NT2/D1 (cell line): ENCODE measurements around the gene UNC13C.

Source experiments
- DNase-seq: peaks from one replicate; pipeline ENCODE4 v3.0.0-alpha.2; 2011; ENCODE audit warnings: low read depth, low spot score
- H3K27me3 ChIP-seq: 2 replicates; pipeline ENCODE4 v1.6.0; 2011; ENCODE audit warnings: mild to moderate bottlenecking; ENCODE audit not compliant: insufficient read length, insufficient read depth
- H3K36me3 ChIP-seq: 2 replicates; pipeline ENCODE4 v1.6.1; 2011; ENCODE audit warnings: mild to moderate bottlenecking, low read length, mixed read lengths; ENCODE audit not compliant: insufficient read depth, insufficient read length
- H3K4me1 ChIP-seq: 2 replicates; pipeline ENCODE4 v1.5.1; 2011; ENCODE audit not compliant: insufficient read depth, insufficient read length
- H3K4me3 ChIP-seq: 2 replicates; pipeline ENCODE4 v1.5.1; 2011; ENCODE audit warnings: low read depth; ENCODE audit not compliant: insufficient read length
- H3K9ac ChIP-seq: 2 replicates; pipeline ENCODE4 v1.6.0; 2011; ENCODE audit warnings: low read depth; ENCODE audit not compliant: insufficient read length
- H3K9me3 ChIP-seq: 2 replicates; pipeline ENCODE4 v1.5.1; 2011; ENCODE audit warnings: mild to moderate bottlenecking, low read length; ENCODE audit not compliant: insufficient read depth
- SUZ12 ChIP-seq: IDR thresholded peaks from 2 replicates; pipeline ENCODE4 v1.6.1; 2011; ENCODE audit not compliant: insufficient read length, insufficient read depth; ENCODE audit errors: extremely low read depth
- YY1 ChIP-seq: IDR thresholded peaks from 2 replicates; pipeline ENCODE4 v1.6.1; 2011; ENCODE audit not compliant: insufficient read length, insufficient read depth
- ZNF274 ChIP-seq: IDR thresholded peaks from 2 replicates; pipeline ENCODE4 v1.6.1; 2011; ENCODE audit warnings: mild to moderate bottlenecking, low read depth, low read length

UNC13C gene

GRCh38 chr15:54519577-54519976 lies 541.3 kb downstream of the UNC13C start:
- Histone ChIP-seq H3K27me3 (no peaks in the 10 kb centered on the region), H3K36me3 (no peaks in the 10 kb centered on the region), H3K9me3 (0 out of 2 replicates have a peak, but pooled peaks cover 3% of the 10 kb centered on the region), H3K9ac (no peak overlapping the region), H3K4me1 (no peaks in the 10 kb centered on the region), H3K4me3 (no peak overlapping the region)
- TF ChIP-seq ZNF274 (no peak), SUZ12 (no peak), YY1 (no peak)
- DNase-seq, result no peak

GRCh38 chr15:54520616-54521015 lies 542.4 kb downstream of the UNC13C start:
- Histone ChIP-seq H3K9me3 (no peaks in the 10 kb centered on the region), H3K4me3 (no peak overlapping the region), H3K9ac (no peak overlapping the region), H3K36me3 (no peaks in the 10 kb centered on the region), H3K27me3 (no peaks in the 10 kb centered on the region), H3K4me1 (no peaks in the 10 kb centered on the region)
- DNase-seq, result no peak
- TF ChIP-seq ZNF274 (no peak), SUZ12 (no peak), YY1 (no peak)

- Histone ChIP-seq H3K36me3 (no peaks in the 10 kb centered on the region), H3K27me3 (no peaks in the 10 kb centered on the region), H3K4me3 (no peak overlapping the region), H3K9me3 (no peaks in the 10 kb centered on the region), H3K4me1 (no peaks in the 10 kb centered on the region), H3K9ac (no peak overlapping the region)
- DNase-seq, result no peak
- no peak for TF ChIP-seq YY1
These were observed 543.0 kb downstream of the UNC13C start for GRCh38 chr15:54521206-54521605.

GRCh38 chr15:54528021-54528420 lies 549.8 kb downstream of the UNC13C start:
- TF ChIP-seq YY1 (no peak), SUZ12 (no peak), ZNF274 (no peak)
- Histone ChIP-seq H3K9ac (no peak overlapping the region), H3K27me3 (no peaks in the 10 kb centered on the region), H3K4me3 (no peak overlapping the region), H3K9me3 (no peaks in the 10 kb centered on the region), H3K4me1 (no peaks in the 10 kb centered on the region), H3K36me3 (no peaks in the 10 kb centered on the region)
- no peak for DNase-seq

- H3K4me1 ChIP-seq, result no peaks in the 10 kb centered on the region
- H3K9me3 ChIP-seq, result no peaks in the 10 kb centered on the region
- H3K27me3 ChIP-seq, result no peaks in the 10 kb centered on the region
- no peak overlapping the region for H3K4me3 ChIP-seq
- no peak overlapping the region for H3K9ac ChIP-seq
- no peak for TF ChIP-seq SUZ12
- no peak for TF ChIP-seq YY1
- no peak for TF ChIP-seq ZNF274
- no peak for DNase-seq
- no peaks in the 10 kb centered on the region for H3K36me3 ChIP-seq
These were observed 562.5 kb downstream of the UNC13C start for GRCh38 chr15:54540721-54541120.

- H3K4me3 ChIP-seq, result no peak overlapping the region
- no peak for TF ChIP-seq YY1
- TF ChIP-seq ZNF274, result no peak
- TF ChIP-seq SUZ12, result no peak
- H3K27me3 ChIP-seq, result no peaks in the 10 kb centered on the region
- H3K4me1 ChIP-seq, result no peaks in the 10 kb centered on the region
- no peak for DNase-seq
- H3K36me3 ChIP-seq, result no peaks in the 10 kb centered on the region
- no peak overlapping the region for H3K9ac ChIP-seq
- no peaks in the 10 kb centered on the region for H3K9me3 ChIP-seq
These were observed 569.2 kb downstream of the UNC13C start for GRCh38 chr15:54547491-54547890.

GRCh38 chr15:54550954-54551353 lies 572.7 kb downstream of the UNC13C start:
- Histone ChIP-seq H3K9ac (no peak overlapping the region), H3K36me3 (no peaks in the 10 kb centered on the region), H3K27me3 (no peaks in the 10 kb centered on the region), H3K9me3 (no peaks in the 10 kb centered on the region), H3K4me1 (no peaks in the 10 kb centered on the region), H3K4me3 (no peak overlapping the region)
- TF ChIP-seq SUZ12, result no peak
- no peak for TF ChIP-seq ZNF274
- no peak for TF ChIP-seq YY1
- no peak for DNase-seq

GRCh38 chr15:54556231-54556630 lies 578.0 kb downstream of the UNC13C start:
- Histone ChIP-seq H3K36me3 (no peaks in the 10 kb centered on the region), H3K27me3 (no peaks in the 10 kb centered on the region), H3K4me3 (no peak overlapping the region), H3K9me3 (no peaks in the 10 kb centered on the region), H3K9ac (no peak overlapping the region), H3K4me1 (no peaks in the 10 kb centered on the region)
- TF ChIP-seq YY1 (no peak), SUZ12 (no peak), ZNF274 (no peak)
- no peak for DNase-seq
